ENCODE measurements around the gene BICD1.
A peak's percentile ranks its signal among the peaks of the same experiment; 100 is the strongest.

BICD1 gene

DNA sequence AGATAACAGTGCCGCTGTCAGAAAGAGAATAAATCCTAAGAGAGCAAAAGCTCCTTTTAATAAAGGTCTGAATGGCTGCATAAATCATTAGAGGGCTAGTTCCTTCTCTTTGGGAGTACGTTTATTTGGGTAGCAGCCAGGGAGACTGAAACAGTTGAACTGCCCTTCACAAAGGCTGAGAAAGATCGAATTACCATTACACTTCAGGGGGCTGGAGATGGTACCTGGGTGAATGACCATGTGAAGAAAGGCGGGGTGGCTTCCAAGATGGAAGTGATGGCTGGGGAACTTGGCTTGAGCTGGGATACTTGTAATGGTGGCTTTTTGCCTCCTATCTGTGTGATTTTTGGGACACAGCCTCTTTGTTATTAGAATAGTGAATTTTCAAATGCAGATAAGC lies 291.0 kb downstream of the BICD1 start:
- Mint-ChIP-seq H3K27me3 (peaks cover 50% of the 10 kb centered on the region), H3K9me3 (no peaks in the 10 kb centered on the region), H3K27ac (no peak overlapping the region), H3K36me3 (ENCODE audit: low read depth) (no peaks in the 10 kb centered on the region), H3K4me1 (peaks cover 8% of the 10 kb centered on the region), H3K4me3 (no peak overlapping the region)
- ATAC-seq (no peak), DNase-seq (no peak)

GRCh38 chr12:32398181-32398580 lies 291.5 kb downstream of the BICD1 start:
- peaks cover 45% of the 10 kb centered on the region for H3K27me3 Mint-ChIP-seq

GRCh38 chr12:32398816-32399369 lies 292.2 kb downstream of the BICD1 start:
- DNase-seq (no peak), ATAC-seq (no peak)
- H3K27me3 Mint-ChIP-seq = peaks cover 44% of the 10 kb centered on the region
- no peaks in the 10 kb centered on the region for H3K9me3 Mint-ChIP-seq
- no peak overlapping the region for H3K27ac Mint-ChIP-seq
- H3K36me3 Mint-ChIP-seq (ENCODE audit: low read depth) = no peaks in the 10 kb centered on the region
- H3K4me1 Mint-ChIP-seq = peaks cover 10% of the 10 kb centered on the region
- H3K4me3 Mint-ChIP-seq = peak overlapping the region; percentile 87

More at GRCh38 chr12:32398181-32398580, 291.5 kb downstream of the BICD1 start:
- DNase-seq (no peak), ATAC-seq (no peak)
- Mint-ChIP-seq H3K9me3 (no peaks in the 10 kb centered on the region), H3K27ac (no peak overlapping the region), H3K4me3 (no peak overlapping the region), H3K36me3 (ENCODE audit: low read depth) (no peaks in the 10 kb centered on the region), H3K4me1 (peaks cover 10% of the 10 kb centered on the region)

DNA sequence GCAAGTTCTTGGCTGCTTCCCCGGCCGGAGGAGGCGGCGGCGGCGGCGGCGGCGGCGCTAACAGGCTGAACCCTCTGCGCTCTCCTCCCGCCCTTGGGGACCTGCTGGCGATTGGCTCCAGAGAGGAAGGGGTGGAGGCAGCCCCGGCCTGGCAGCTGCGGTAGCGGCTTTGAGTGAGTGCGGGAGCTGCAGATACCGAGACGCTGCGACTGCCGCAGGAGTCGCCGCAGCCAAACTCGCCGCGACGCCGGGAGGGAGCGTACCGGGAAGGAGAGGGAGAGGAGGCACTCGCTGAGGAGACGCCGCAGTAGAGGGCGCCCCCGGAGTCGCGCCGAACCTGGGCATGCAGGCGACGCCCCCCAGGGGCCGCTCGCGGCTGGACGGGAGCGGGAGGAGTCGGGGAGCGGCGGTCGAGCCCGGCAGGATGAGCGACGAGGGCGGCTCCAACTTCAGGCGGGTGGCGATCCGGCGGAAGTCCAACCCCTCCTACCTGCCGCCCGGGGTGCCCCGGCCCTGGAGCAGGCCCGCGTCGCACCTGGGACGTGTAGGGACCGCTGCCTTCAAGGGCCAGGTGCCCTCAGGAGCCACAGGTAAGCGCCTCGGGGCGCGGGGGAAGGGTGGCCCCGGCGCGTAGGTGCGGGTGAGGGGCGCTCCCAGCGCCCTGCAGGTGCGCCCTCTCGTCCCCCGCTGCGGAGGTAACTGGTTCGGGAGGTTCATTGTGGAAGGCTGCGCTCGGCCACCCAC lies 292.9 kb downstream of the BICD1 start, which contains the start of gene FGD4:
TSS of gene FGD4 (plus strand) at position 189 of the 744 bp plus-strand sequence.
- Mint-ChIP-seq H3K9me3 (no peaks in the 10 kb centered on the region), H3K27me3 (peaks cover 44% of the 10 kb centered on the region), H3K4me1 (peaks cover 10% of the 10 kb centered on the region), H3K4me3 (peak within 1 kb of the TSS; percentile 87), H3K27ac (no peak within 1 kb of the TSS), H3K36me3 (ENCODE audit: low read depth) (no peaks in the 10 kb centered on the region)
- DNase-seq = peak; percentile 59
- ATAC-seq = peak; percentile 90

DNA sequence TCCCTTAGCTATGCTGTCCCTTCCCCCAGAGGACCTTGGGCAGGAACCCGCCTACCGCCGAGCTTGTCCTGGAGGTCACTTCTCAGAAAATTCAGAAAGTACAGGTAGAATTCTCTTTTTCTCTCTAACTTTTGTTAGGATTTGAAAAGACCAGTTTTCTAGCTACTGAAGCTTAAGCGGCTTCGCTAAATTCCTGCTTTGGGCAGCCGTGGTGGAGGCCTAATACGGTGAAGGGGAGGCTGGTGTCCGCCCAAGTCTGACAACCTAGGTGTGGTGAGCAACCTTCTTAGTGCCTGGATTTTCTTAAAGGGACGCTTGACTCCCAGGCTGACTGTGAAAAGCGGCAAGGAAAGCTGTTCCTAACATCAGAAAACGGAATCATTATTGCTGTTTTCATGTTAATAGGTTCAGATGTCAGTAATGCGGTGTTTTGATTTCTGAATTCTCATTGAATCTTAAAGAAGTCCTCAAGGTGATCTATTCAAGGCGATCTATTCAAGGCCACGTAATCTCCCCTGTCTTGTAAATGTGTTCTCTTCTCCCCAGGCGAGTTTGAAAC lies 293.5 kb downstream of the BICD1 start:
- Mint-ChIP-seq H3K27ac (no peak overlapping the region), H3K27me3 (peaks cover 44% of the 10 kb centered on the region), H3K4me1 (peaks cover 10% of the 10 kb centered on the region), H3K9me3 (no peaks in the 10 kb centered on the region), H3K4me3 (peak overlapping the region; percentile 59), H3K36me3 (ENCODE audit: low read depth) (no peaks in the 10 kb centered on the region)
- no peak for DNase-seq
- no peak for ATAC-seq

DNA sequence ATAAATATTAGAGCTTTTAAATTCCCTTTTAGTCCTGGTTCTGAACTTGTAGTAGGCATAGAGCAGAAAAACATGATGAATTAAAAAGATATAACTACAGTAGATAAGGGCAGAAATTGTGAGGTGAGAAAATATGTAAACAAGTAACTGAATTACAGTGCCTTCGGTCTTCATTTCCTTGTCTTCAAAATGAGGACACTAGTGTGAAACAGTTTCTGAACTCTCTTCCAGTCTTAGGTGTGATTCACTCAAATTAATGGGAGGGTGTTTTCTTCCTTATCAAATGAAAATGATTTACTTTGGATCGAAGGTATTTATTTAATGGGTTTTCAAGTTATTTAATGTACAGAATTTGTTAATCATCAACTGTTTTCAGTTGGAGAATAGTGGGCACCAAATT lies 294.2 kb downstream of the BICD1 start:
- no peaks in the 10 kb centered on the region for H3K36me3 Mint-ChIP-seq (ENCODE audit: low read depth)
- no peak for DNase-seq
- peaks cover 10% of the 10 kb centered on the region for H3K4me1 Mint-ChIP-seq
- no peak for ATAC-seq
- H3K4me3 Mint-ChIP-seq = peak overlapping the region; percentile 59
- peaks cover 46% of the 10 kb centered on the region for H3K27me3 Mint-ChIP-seq
- H3K9me3 Mint-ChIP-seq = no peaks in the 10 kb centered on the region
- no peak overlapping the region for H3K27ac Mint-ChIP-seq

GRCh38 chr12:32402170-32402569 lies 295.5 kb downstream of the BICD1 start:
- ATAC-seq = no peak
- no peak for DNase-seq
- H3K4me1 Mint-ChIP-seq = peaks cover 10% of the 10 kb centered on the region
- no peak overlapping the region for H3K4me3 Mint-ChIP-seq
- H3K27ac Mint-ChIP-seq = no peak overlapping the region
- H3K9me3 Mint-ChIP-seq = no peaks in the 10 kb centered on the region
- no peaks in the 10 kb centered on the region for H3K36me3 Mint-ChIP-seq (ENCODE audit: low read depth)
- peaks cover 41% of the 10 kb centered on the region for H3K27me3 Mint-ChIP-seq

DNA sequence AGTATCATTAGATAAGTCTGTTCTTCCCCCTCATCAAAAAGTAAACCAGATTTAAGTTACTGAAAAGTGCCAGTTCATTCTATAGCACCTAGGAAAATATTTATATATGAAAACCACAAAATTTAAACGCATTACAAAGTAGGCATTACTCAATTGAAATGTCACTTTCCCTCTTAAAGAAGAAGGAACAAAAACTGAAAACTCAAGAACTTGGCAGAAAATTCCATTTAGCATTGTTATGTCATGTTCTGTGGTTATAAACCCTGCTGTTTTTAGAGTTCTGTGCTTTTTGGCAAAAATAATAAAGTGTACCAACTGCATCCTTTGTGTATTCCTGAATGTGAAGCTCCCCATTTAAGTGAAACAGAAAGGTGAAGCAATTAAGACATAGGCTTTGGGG lies 296.3 kb downstream of the BICD1 start:
- H3K27me3 Mint-ChIP-seq = peaks cover 38% of the 10 kb centered on the region
- H3K4me3 Mint-ChIP-seq = no peak overlapping the region
- no peaks in the 10 kb centered on the region for H3K9me3 Mint-ChIP-seq
- DNase-seq = no peak
- H3K4me1 Mint-ChIP-seq = peaks cover 10% of the 10 kb centered on the region
- no peak for ATAC-seq
- no peaks in the 10 kb centered on the region for H3K36me3 Mint-ChIP-seq (ENCODE audit: low read depth)
- H3K27ac Mint-ChIP-seq = no peak overlapping the region

DNA sequence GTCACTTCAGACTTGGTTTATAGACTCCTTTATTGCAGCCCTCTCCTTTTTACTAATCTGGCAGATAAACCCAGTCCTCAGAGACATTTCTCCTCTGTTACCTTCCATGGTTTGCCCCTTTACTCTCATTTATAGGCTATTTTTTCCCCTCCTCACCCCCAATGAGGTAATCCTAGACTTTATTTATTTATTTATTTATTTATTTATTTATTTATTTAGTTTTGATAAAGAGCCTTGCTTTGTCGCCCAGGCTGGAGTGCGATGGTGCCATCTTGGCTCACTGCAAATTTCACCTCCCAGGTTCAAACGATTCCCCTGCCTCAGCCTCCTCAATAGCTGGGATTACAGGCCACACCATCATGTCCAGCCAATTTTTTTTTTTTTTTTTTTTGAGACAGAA lies 301.1 kb downstream of the BICD1 start:
- ATAC-seq (no peak), DNase-seq (no peak)
- Mint-ChIP-seq H3K36me3 (ENCODE audit: low read depth) (no peaks in the 10 kb centered on the region), H3K27me3 (peaks cover 8% of the 10 kb centered on the region), H3K9me3 (no peaks in the 10 kb centered on the region), H3K4me1 (peaks cover under 1% of the 10 kb centered on the region), H3K27ac (no peak overlapping the region), H3K4me3 (no peak overlapping the region)

DNA sequence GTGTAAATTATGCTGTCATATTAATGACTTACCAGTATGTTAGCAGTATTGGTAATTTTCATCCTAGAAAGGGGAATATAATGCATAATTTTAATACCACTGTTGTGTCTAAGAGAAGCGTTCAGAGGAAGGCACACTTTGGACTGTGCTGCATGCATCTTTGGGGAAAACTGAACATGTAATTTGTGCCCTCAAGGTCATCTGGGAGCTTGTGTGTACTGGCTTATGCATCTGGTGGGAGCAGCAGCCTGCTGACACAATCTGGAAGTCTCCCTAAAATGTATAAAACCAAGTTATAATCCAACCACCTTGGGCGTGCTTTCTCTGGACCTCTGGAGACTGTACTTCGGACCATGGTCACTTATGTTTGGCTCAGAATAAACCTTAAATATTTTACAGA lies 306.8 kb downstream of the BICD1 start:
- H3K4me3 Mint-ChIP-seq = no peak overlapping the region
- ATAC-seq = no peak
- DNase-seq = no peak
- no peaks in the 10 kb centered on the region for H3K36me3 Mint-ChIP-seq (ENCODE audit: low read depth)
- no peaks in the 10 kb centered on the region for H3K4me1 Mint-ChIP-seq
- no peak overlapping the region for H3K27ac Mint-ChIP-seq
- no peaks in the 10 kb centered on the region for H3K9me3 Mint-ChIP-seq
- H3K27me3 Mint-ChIP-seq = peaks cover 2% of the 10 kb centered on the region

DNA sequence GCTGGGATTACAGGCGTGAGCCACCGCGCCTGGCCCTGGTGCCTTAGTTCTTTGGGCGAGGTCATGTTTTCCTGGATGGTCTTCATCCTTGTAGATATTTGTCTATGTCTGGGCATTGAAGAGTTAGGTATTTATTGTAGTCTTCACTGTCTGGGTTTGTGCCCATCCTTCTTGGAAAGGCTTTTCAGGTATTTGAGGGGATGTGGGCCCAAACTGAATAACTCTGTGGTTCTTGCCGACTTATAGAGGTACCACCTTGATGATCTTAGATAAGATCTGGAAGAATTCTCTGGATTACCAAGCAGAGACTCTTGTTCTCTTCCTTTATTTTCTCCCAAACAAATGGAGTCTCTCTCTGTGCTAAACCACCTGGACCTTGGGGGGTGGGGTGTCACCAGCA lies 311.6 kb downstream of the BICD1 start:
- ATAC-seq (no peak), DNase-seq (no peak)
- Mint-ChIP-seq H3K36me3 (ENCODE audit: low read depth) (no peaks in the 10 kb centered on the region), H3K9me3 (no peaks in the 10 kb centered on the region), H3K4me1 (no peaks in the 10 kb centered on the region), H3K27ac (no peak overlapping the region), H3K4me3 (no peak overlapping the region), H3K27me3 (no peaks in the 10 kb centered on the region)

DNA sequence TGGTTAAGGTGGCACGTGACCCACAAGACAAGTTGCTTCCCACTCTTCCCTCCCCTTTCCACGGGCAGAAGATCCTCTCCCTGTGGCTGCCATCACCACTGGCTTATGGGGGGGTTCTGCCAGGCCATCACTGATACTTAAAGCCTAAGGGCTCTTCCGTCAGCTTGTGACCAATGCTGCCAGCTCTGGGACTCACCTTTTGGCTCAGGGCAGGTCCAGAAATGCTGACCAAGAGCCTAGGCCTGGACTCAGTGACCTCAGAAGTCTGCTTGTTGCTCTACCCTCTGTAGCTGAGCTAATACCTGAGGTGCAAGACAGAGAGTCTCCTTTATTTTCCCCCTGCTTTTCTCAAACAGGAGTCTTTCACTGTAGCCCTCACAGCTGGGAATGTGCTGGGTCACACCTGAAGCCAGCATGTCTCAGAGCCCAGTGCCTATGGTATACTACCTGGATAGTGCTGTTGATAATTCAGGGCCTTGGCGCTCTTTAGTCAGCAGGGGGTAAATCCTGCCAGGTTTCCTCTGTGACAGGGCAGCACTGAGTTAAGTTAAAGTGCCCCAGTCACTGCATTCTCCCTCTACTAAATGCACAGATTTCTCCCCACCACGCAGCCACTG lies 312.4 kb downstream of the BICD1 start:
- no peak overlapping the region for H3K4me3 Mint-ChIP-seq
- no peaks in the 10 kb centered on the region for H3K9me3 Mint-ChIP-seq
- ATAC-seq (no peak), DNase-seq (no peak)
- no peaks in the 10 kb centered on the region for H3K36me3 Mint-ChIP-seq (ENCODE audit: low read depth)
- peaks cover 1% of the 10 kb centered on the region for H3K27me3 Mint-ChIP-seq
- no peaks in the 10 kb centered on the region for H3K4me1 Mint-ChIP-seq
- H3K27ac Mint-ChIP-seq = no peak overlapping the region

DNA sequence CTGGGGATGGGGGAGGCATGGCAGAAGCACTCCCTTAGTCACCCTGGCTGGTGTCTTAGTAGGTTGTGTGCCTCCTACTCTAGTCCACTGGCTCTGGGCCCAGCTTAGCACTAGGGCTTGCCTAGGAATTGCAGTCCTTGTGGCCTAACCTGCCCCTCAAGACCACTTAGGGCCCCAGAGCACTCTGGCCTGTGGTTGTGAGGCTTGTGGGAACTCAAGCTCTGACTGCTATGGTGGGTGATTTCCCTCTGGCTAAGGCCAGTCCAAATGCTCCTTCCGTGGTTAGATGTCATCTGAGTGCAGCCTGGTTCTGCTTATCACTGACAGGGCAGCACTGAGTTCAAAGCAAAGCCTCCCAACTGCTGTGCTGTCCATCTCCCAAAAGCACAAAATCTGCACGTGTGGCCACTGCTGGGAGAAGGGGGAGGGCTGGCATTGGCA lies 312.9 kb downstream of the BICD1 start:
- Mint-ChIP-seq H3K27ac (no peak overlapping the region), H3K9me3 (no peaks in the 10 kb centered on the region), H3K27me3 (peaks cover 1% of the 10 kb centered on the region), H3K4me1 (no peaks in the 10 kb centered on the region), H3K36me3 (ENCODE audit: low read depth) (no peaks in the 10 kb centered on the region), H3K4me3 (no peak overlapping the region)
- DNase-seq (no peak), ATAC-seq (peak; percentile 46)

GRCh38 chr12:32420356-32420755 lies 313.7 kb downstream of the BICD1 start:
- Mint-ChIP-seq H3K9me3 (no peaks in the 10 kb centered on the region), H3K27me3 (peaks cover 3% of the 10 kb centered on the region), H3K4me1 (no peaks in the 10 kb centered on the region), H3K36me3 (ENCODE audit: low read depth) (no peaks in the 10 kb centered on the region), H3K27ac (no peak overlapping the region), H3K4me3 (no peak overlapping the region)
- DNase-seq = no peak
- no peak for ATAC-seq

GRCh38 chr12:32423559-32423958 lies 316.9 kb downstream of the BICD1 start:
- DNase-seq (no peak), ATAC-seq (no peak)
- Mint-ChIP-seq H3K27me3 (peaks cover 4% of the 10 kb centered on the region), H3K36me3 (ENCODE audit: low read depth) (peaks cover 5% of the 10 kb centered on the region), H3K9me3 (peaks cover 13% of the 10 kb centered on the region), H3K4me1 (no peaks in the 10 kb centered on the region), H3K27ac (no peak overlapping the region), H3K4me3 (no peak overlapping the region)
